Activated naive CD8-positive, alpha-beta T cell (primary cell): ENCODE data around the gene RNF215.
"Not testable (repeated sequence)": the region's sequence is repeated elsewhere in the genome, so short reads cannot be mapped to it uniquely, and the experiment has no call there.

Experiments used
- H3K27ac Mint-ChIP-seq: one replicate; pipeline ENCODE4 v1.8.0; 2021; ENCODE audit warnings: mixed read lengths
- H3K27me3 Mint-ChIP-seq: one replicate; pipeline ENCODE4 v1.8.0; 2021; ENCODE audit warnings: mixed read lengths
- H3K36me3 Mint-ChIP-seq: one replicate; pipeline ENCODE4 v1.8.0; 2021; ENCODE audit warnings: mixed read lengths
- H3K4me1 Mint-ChIP-seq: one replicate; pipeline ENCODE4 v1.8.0; 2021; ENCODE audit warnings: low read depth, mixed read lengths
- H3K4me3 Mint-ChIP-seq: one replicate; pipeline ENCODE4 v1.8.0; 2021; ENCODE audit warnings: mild to moderate bottlenecking, mixed read lengths
- H3K9me3 Mint-ChIP-seq: one replicate; pipeline ENCODE4 v1.8.0; 2021; ENCODE audit warnings: low read depth, mixed read lengths

RNF215 gene

DNA sequence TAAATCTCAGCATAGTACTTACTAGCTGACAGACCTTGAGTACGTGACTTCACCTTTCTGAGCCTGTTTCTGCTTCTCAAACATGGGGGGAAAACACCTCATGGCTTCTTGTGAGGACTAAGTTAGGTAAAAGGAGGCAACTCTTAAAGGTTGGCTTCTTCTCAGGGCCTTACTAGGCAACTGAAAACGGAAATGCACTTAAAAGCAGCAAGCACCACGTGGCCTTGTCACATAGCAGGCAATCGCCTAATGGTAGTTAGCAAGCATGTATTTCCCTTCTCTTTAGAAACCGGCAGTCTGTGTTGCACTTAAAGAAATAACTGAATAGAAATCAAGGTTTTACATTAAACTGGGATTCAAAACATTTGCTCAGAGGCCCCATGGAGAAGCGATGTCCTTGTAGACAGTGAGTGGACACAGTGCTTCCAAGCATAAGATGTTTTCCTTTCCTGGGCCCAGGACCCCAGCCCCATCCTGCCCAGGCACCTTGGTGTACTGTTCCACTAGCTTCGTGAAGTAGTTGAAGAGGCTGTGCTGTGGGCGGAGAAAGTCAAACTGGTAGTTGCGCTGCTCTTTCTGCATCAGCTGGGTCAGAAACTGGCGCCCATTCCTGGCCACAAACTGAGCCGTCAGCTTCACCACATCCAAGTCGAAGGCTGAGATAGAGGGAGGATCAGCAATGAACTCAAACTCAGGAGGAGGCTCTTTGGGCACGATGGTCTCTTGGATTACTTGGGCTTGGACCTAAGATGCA is 42.6 kb downstream of the RNF215 start:
- Mint-ChIP-seq H3K4me3 (no peak overlapping the region), H3K27me3 (no peaks in the 10 kb centered on the region), H3K9me3 (no peaks in the 10 kb centered on the region), H3K4me1 (peaks cover 27% of the 10 kb centered on the region), H3K36me3 (peaks cover 7% of the 10 kb centered on the region), H3K27ac (no peak overlapping the region)

DNA sequence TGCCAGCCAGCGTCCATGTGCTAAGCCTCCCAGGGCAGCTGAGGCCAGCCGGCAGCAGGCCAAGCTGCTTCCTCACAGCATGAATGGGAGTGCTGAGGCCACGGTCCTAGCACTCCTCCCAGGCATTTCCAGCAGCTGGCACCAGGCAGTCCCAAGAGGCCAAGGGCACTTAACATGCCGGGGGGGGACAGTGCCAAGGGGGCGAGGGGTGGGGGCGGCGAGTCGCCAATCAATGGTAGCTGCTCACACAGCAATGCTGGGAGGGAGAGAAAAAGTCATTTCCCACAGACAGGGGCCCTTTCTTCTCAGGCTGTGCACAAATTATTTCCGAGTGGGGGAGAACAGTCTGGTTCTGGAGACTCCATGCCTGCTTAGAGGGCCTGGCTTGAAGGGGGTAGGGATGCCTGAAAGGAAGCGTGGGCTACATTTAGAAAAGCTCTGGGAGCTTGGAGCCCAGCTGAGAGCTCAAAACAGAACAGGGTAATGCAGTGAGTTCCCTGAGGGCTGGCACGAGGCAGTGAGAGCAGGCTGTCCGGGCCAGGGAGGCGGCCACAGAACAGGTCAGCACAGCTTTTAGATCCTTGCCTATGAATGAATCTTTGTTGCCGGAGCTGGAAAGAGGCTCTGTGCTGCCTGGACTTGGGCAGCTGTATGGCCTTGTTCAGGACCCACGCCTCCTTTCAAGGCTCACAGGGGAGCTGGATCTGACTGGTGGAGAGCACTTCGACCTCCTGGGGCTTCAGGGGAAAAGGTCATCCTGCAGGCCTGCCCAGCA is 46.1 kb downstream of the RNF215 start:
- Mint-ChIP-seq H3K4me3 (no peak overlapping the region), H3K36me3 (peaks cover 5% of the 10 kb centered on the region), H3K9me3 (no peaks in the 10 kb centered on the region), H3K27ac (no peak overlapping the region), H3K27me3 (no peaks in the 10 kb centered on the region), H3K4me1 (peaks cover 5% of the 10 kb centered on the region)

DNA sequence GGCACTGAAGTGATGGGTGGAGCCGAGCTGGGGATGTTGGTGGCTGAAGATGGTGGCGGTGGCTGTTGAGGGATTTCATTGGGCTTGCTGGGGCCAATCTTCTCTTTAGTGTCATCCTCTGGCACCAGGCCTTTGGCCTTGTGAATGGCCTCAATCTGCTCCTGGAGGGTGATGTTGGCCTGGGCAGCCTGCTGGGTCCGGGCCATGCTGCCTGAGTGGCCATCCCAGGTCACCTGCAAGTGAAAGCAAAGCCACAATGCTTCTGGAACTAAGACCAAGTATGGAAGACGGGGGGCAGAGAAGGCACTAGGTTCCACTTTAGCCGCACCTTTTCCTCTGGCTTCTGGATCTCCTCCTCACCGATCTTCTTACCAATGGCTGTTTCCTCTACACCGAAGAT is 48.4 kb downstream of the RNF215 start:
- H3K4me1 Mint-ChIP-seq = peaks cover 14% of the 10 kb centered on the region
- H3K27ac Mint-ChIP-seq = no peak overlapping the region
- H3K36me3 Mint-ChIP-seq = peaks cover 8% of the 10 kb centered on the region
- no peaks in the 10 kb centered on the region for H3K9me3 Mint-ChIP-seq
- no peaks in the 10 kb centered on the region for H3K27me3 Mint-ChIP-seq
- H3K4me3 Mint-ChIP-seq = no peak overlapping the region

DNA sequence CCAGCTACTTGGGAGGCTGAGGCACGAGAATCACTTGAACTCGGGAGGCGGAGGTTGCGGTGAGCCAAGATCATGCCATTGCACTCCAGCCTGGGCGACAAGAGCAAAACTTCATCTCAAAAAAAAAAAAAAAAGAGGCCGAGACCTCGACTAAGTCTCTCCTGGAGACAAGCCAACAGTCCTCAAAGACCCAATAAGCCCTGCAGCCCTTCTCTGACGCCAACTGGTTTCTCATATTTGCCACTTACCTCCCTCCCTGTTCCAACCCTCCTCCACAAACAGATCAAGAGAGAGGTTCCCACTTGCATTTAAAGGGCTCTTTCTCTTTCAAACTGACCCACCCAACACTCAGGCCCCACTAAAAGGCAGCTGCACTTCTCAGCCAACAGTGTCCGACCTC is 48.9 kb downstream of the RNF215 start:
- H3K4me3 Mint-ChIP-seq, H3K27ac Mint-ChIP-seq, H3K27me3 Mint-ChIP-seq, H3K36me3 Mint-ChIP-seq, H3K9me3 Mint-ChIP-seq: not testable (repeated sequence)
- H3K4me1 Mint-ChIP-seq = peaks cover 19% of the 10 kb centered on the region

DNA sequence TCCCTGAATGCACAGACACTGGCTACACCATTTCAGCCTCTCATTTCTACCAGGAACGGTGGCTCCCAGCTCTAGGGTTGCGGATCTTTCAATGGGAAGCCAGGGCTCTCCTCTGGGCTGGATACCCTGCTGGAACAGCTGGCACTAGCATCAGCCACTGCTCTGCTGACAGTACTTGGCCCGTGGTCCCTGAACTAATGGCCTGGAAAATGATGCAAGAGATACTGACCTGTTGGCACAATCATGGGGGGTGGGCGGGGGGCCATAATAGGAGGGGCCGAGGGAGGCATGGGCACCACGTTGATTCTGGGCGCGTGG is 49.8 kb downstream of the RNF215 start:
- H3K9me3 Mint-ChIP-seq = no peaks in the 10 kb centered on the region
- peaks cover 3% of the 10 kb centered on the region for H3K36me3 Mint-ChIP-seq
- peaks cover 25% of the 10 kb centered on the region for H3K4me1 Mint-ChIP-seq
- H3K27ac Mint-ChIP-seq = no peak overlapping the region
- no peaks in the 10 kb centered on the region for H3K27me3 Mint-ChIP-seq
- H3K4me3 Mint-ChIP-seq = no peak overlapping the region

DNA sequence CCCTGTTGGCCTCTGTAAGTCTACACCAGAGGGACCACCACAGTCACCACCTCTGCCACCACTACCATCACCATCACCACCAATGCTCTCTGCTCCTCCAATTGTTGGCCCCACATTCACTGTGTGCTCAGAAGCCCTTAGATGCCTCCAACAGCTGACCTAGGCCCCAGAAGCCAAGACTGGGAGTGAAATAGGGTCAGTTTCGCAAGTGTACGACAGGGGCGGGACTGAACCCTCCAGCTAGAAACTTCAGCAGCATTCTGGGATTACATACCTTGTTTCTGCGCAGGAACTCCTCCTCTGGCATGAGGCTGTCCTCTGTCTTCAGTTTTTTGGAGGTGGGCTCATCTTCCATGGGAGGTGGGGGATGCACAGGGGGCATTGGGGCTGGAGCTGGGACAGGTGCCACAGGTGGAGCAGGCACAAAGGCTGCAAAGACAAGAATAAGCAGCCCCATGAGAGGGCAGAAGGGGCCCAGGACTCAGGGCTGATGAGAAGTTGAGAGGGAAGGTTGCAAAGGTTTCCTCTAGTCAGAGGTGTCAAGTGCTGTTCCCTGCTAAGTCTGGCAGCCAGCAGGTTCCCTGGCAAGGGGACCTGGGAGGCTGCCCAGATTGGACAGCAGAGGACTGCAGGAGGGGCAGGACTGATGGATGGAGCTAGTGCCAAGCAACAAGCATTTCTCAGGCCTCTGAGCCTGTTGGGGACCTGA is 50.3 kb downstream of the RNF215 start:
- H3K4me1 Mint-ChIP-seq = peaks cover 28% of the 10 kb centered on the region
- H3K27ac Mint-ChIP-seq = no peak overlapping the region
- H3K9me3 Mint-ChIP-seq = no peaks in the 10 kb centered on the region
- H3K4me3 Mint-ChIP-seq = no peak overlapping the region
- H3K36me3 Mint-ChIP-seq = peaks cover 3% of the 10 kb centered on the region
- no peaks in the 10 kb centered on the region for H3K27me3 Mint-ChIP-seq

DNA sequence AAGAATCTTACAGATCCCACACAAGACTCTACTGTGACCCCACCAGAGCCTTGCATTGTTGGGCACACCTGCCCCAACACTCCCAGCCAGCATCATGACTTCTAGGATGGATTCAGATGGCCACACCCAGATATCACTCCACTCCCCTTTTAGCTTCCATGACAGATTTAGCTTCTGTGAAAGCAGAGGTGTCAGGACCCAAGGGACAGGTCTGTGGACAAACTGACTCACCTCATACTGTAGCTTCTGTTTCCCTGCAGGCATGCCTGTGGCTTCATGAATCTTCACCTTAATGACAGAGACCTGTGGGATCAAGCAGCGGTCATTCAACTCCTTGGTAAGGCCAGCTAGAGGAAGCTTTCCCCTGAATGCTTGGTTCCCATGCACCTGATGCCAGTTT is 52.0 kb downstream of the RNF215 start:
- H3K36me3 Mint-ChIP-seq = peaks cover 6% of the 10 kb centered on the region
- H3K4me1 Mint-ChIP-seq = peaks cover 28% of the 10 kb centered on the region
- H3K27ac Mint-ChIP-seq = peak overlapping the region; percentile 68
- no peaks in the 10 kb centered on the region for H3K27me3 Mint-ChIP-seq
- no peak overlapping the region for H3K4me3 Mint-ChIP-seq
- no peaks in the 10 kb centered on the region for H3K9me3 Mint-ChIP-seq

DNA sequence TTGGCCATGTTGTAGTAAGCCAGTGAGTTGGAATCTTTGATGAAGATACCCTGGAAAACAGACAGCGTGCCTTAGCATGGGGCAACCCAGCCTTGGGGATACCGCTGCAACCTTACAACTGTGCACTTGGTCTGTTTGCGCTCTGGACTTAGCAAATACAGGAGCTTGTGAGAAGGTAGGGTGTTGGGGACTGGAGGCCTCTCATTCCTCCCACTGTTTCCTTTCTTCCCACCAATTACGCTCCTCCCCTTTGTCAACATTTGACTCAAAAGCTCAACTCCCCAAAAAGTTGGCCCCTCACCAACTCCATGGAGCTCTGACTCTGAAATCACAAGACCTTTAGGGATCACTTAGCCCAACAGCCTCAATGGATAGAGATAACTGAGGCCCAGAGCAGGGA is 52.6 kb downstream of the RNF215 start:
- H3K27me3 Mint-ChIP-seq = no peaks in the 10 kb centered on the region
- H3K9me3 Mint-ChIP-seq = no peaks in the 10 kb centered on the region
- H3K36me3 Mint-ChIP-seq = peaks cover 6% of the 10 kb centered on the region
- peaks cover 28% of the 10 kb centered on the region for H3K4me1 Mint-ChIP-seq
- no peak overlapping the region for H3K4me3 Mint-ChIP-seq
- H3K27ac Mint-ChIP-seq = no peak overlapping the region

DNA sequence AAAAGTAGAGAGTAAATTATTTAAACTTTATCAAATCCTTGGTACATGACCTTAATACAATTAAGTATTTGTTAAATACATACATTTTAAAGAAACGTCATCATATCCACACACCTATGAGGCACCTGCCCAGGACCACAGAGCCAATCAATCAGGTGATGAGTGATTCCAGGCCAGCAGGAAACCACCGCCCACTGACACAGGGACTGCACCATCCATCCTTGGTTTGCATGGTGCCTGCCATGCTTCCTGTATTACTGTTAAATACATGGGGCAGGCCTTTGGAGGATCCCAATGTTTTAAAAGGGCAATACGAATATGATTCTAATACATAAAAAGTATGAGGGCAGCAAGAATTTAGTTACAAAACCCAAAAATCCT is 53.5 kb downstream of the RNF215 start:
- no peaks in the 10 kb centered on the region for H3K27me3 Mint-ChIP-seq
- H3K27ac Mint-ChIP-seq = peak overlapping the region; percentile 61
- H3K4me1 Mint-ChIP-seq = peaks cover 28% of the 10 kb centered on the region
- no peaks in the 10 kb centered on the region for H3K9me3 Mint-ChIP-seq
- H3K36me3 Mint-ChIP-seq = peaks cover 6% of the 10 kb centered on the region
- no peak overlapping the region for H3K4me3 Mint-ChIP-seq

DNA sequence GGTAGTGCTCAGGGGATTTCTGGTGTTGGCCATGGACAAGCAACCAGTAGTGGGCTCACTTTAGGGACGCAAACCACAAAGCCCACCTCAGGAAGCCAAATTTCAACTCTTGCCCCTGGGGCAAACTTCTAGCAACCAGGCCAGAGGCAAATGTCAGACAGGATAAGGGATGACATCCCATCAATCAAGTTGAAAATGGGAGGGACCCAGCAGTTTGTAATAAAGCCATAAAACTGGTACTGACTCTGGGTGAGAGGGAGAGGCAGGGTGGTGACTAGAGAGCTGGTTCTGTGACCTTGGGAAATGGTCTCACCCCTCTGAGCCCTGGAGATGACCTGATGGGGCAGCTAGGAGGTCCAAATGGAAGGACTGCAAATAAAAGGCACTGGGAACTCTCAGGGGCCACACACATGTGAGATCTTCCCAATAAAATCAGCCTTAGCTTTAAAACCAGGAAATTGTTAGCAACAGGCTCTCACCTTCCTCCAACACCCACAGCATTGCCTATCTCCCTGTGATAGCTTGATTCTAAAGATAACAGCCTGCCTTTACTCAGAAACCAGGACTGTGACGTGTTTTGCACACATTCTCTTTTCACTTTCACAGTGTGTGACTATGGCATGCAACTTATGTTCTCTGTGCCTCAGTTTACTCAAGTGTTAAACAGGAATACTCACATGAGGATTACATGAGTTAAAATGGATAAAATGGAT is 54.1 kb downstream of the RNF215 start:
- Mint-ChIP-seq H3K4me3 (no peak overlapping the region), H3K9me3 (no peaks in the 10 kb centered on the region), H3K27ac (peak overlapping the region; percentile 61), H3K27me3 (no peaks in the 10 kb centered on the region), H3K4me1 (peaks cover 28% of the 10 kb centered on the region), H3K36me3 (peaks cover 6% of the 10 kb centered on the region)

DNA sequence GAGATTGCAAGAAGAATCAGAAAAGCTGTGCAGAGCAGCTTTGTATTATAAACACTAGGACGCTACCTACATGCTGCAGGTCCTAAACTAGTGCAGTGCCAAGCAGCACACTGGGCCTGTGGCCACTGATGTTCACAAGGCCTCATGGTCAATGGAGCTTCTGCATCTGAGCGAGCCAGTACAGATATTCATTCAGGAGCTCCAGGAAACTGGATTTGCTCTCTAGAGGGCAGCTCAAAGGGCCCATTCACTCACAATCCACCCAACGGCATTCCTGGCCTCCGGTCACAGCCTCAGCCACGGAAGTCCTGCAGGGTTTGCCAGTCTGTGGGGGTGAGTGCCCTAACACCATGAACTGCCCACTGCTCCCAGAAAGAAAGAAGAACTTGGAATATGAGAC is 54.7 kb downstream of the RNF215 start:
- H3K27ac Mint-ChIP-seq = peak overlapping the region; percentile 67

More for the DNA sequence above, 54.7 kb downstream of the RNF215 start:
- H3K9me3 Mint-ChIP-seq = no peaks in the 10 kb centered on the region
- H3K4me1 Mint-ChIP-seq = peaks cover 33% of the 10 kb centered on the region
- peaks cover 6% of the 10 kb centered on the region for H3K36me3 Mint-ChIP-seq
- no peaks in the 10 kb centered on the region for H3K27me3 Mint-ChIP-seq
- no peak overlapping the region for H3K4me3 Mint-ChIP-seq
